AG10803 (cell line): Measurements from ENCODE around the gene MCM7.

Experiments
- DNase-seq: peaks from one replicate; pipeline ENCODE4 v3.0.0; 2010; ENCODE audit warnings: low read depth
- H3K4me3 ChIP-seq: 2 replicates; pipeline ENCODE4 v1.5.1; 2011; ENCODE audit warnings: mild to moderate bottlenecking, low read length, control low read depth
- TF ChIP-seq, protein P1 (sequence below): conservative IDR thresholded peaks from 2 replicates; pipeline ENCODE4 v1.5.1; 2011; ENCODE audit warnings: mild to moderate bottlenecking, low read length, control low read depth, inconsistent platforms

Gene MCM7

GRCh38 chr7:100075418-100075817, 25.8 kb downstream of the MCM7 start:
- TF ChIP-seq, protein P1, sequence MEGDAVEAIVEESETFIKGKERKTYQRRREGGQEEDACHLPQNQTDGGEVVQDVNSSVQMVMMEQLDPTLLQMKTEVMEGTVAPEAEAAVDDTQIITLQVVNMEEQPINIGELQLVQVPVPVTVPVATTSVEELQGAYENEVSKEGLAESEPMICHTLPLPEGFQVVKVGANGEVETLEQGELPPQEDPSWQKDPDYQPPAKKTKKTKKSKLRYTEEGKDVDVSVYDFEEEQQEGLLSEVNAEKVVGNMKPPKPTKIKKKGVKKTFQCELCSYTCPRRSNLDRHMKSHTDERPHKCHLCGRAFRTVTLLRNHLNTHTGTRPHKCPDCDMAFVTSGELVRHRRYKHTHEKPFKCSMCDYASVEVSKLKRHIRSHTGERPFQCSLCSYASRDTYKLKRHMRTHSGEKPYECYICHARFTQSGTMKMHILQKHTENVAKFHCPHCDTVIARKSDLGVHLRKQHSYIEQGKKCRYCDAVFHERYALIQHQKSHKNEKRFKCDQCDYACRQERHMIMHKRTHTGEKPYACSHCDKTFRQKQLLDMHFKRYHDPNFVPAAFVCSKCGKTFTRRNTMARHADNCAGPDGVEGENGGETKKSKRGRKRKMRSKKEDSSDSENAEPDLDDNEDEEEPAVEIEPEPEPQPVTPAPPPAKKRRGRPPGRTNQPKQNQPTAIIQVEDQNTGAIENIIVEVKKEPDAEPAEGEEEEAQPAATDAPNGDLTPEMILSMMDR: no peak
- no peak for DNase-seq
- no peak overlapping the region for H3K4me3 ChIP-seq

GRCh38 chr7:100074841-100075240, 26.4 kb downstream of the MCM7 start:
- DNase-seq: no peak
- no peak overlapping the region for H3K4me3 ChIP-seq
- TF ChIP-seq, protein P1: no peak

GRCh38 chr7:100072462-100072861, 28.7 kb downstream of the MCM7 start:
- DNase-seq: no peak
- TF ChIP-seq, protein P1: no peak
- no peak overlapping the region for H3K4me3 ChIP-seq

DNA sequence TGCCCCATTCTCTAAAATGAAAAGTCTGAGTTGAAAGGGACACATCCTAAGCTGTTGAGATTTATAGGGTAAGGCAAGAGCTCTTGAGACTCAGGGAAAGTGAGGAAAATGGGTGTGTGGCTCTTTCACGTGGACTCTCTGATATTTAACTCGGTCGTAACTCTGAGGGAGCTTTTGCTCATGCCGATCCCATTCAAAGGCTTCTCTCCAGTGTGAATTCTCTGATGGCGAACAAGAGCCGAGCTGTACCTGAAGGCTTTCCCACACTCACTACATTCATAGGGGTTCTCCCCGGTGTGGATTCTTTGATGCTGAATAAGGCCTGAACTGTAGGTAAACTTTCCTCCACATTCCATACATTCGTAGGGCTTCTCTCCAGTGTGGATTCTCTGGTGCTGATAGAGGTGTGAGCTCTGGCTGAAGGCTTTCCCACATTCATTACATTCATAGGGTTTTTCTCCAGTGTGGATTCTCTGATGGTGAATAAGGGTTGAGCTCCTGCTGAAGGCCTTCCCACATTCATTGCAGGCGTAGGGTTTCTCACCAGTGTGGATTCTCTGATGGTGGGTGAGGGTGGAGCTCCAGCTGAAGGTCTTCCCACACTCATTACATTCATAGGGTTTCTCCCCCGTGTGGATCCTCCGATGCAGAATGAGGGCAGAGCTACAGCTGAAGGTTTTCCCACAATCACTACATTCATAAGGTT, 30.0 kb downstream of the MCM7 start:
- TF ChIP-seq, protein P1: no peak
- no peak overlapping the region for H3K4me3 ChIP-seq
- DNase-seq: no peak

DNA sequence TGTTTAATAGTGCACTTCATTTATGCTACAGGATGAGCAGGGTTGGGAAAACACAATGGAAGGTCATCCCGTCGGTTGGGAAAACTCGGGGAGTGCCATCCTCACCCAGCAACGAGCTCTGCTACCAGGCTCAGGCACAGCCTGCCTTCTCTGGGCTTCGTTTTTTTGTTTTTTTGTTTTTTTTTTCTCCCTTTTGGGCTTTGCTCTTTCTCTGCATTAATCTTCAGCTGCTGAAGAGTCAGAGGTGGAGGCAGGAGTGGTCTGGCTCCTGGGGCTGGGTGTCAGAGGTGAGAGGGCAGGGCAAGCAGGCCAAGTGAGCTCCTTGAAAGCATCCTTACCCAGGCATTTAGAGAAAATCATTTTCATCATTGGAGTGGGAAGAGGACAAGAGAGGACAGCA, 31.2 kb downstream of the MCM7 start:
- no peak for DNase-seq
- H3K4me3 ChIP-seq: no peak overlapping the region
- TF ChIP-seq, protein P1: no peak

DNA sequence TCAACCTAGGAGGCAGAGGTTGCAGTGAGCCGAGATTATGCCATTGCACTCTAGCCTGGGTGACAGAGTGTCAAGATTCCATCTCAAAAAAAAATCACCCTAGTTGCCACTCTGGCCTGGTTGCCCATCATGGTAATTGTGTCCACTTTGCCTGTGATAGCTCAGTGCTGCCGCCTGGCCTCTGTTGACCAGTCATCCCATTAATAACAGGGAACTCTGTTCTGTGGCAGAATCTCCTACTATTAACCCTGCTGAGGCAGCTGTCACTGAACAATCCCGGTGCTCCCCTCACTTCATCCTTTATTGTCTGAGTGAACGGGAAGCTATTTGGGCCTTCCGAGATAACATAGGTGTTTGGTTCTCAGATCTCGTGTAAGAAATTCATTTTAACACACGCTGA, 34.2 kb downstream of the MCM7 start:
- DNase-seq: no peak
- TF ChIP-seq, protein P1: no peak
- H3K4me3 ChIP-seq: no peak overlapping the region

GRCh38 chr7:100065452-100066186, 35.6 kb downstream of the MCM7 start:
- TF ChIP-seq, protein P1: no peak
- peak; percentile 89 for DNase-seq
- no peak overlapping the region for H3K4me3 ChIP-seq
